OCI-LY1 (cell line): Measurements from ENCODE around the gene IL4.

Experiments
- H2AFZ ChIP-seq: fragments of 200-600 bp; sonication (generic), shearing (Covaris generic); 2 replicates; pipeline ENCODE4 v1.6.0; 2014; ENCODE audit warnings: antibody characterized with exemption, mild to moderate bottlenecking, low read length
- H3F3A ChIP-seq: fragments of 200-600 bp; sonication (generic), shearing (Covaris generic); 2 replicates; pipeline ENCODE4 v1.6.0; 2014; ENCODE audit warnings: mild to moderate bottlenecking, antibody characterized with exemption, low read length, moderate library complexity; ENCODE audit not compliant: insufficient read depth
- H3K27ac ChIP-seq: fragments of 200-600 bp; sonication (generic); 2 replicates; pipeline ENCODE4 v1.5.1; 2014; ENCODE audit warnings: low read length, mixed run types, mild to moderate bottlenecking, low read depth; ENCODE audit not compliant: poor library complexity, severe bottlenecking
- H3K27me3 ChIP-seq: fragments of 200-600 bp; sonication (generic); 2 replicates; pipeline ENCODE4 v1.6.0; 2014; ENCODE audit warnings: antibody characterized with exemption, mild to moderate bottlenecking, low read length, moderate library complexity; ENCODE audit not compliant: insufficient read depth
- H3K36me3 ChIP-seq: fragments of 200-600 bp; sonication (generic); 2 replicates; pipeline ENCODE4 v1.6.1; 2014; ENCODE audit warnings: mild to moderate bottlenecking, antibody characterized with exemption, low read length, moderate library complexity, mixed read lengths; ENCODE audit not compliant: insufficient read depth
- H3K4me1 ChIP-seq: fragments of 200-600 bp; sonication (generic); 2 replicates; pipeline ENCODE4 v1.5.1; 2014; ENCODE audit warnings: mild to moderate bottlenecking, low read length, moderate library complexity; ENCODE audit not compliant: insufficient read depth, severe bottlenecking
- H3K4me2 ChIP-seq: fragments of 200-600 bp; sonication (generic), shearing (Covaris generic); 2 replicates; pipeline ENCODE4 v1.6.1; 2014; ENCODE audit warnings: low read length
- H3K4me3 ChIP-seq: fragments of 200-600 bp; sonication (generic); 2 replicates; pipeline ENCODE4 v1.5.1; 2014; ENCODE audit warnings: low read length, low read depth, mild to moderate bottlenecking, mixed read lengths; ENCODE audit not compliant: poor library complexity, severe bottlenecking
- H3K79me2 ChIP-seq: fragments of 200-600 bp; shearing (Covaris generic); 2 replicates; pipeline ENCODE4 v1.6.1; 2016; ENCODE audit warnings: mixed run types, low read length, mixed read lengths; ENCODE audit not compliant: insufficient read depth
- H3K9ac ChIP-seq: fragments of 200-600 bp; sonication (generic), shearing (Covaris generic); 2 replicates; pipeline ENCODE4 v1.6.1; 2014; ENCODE audit warnings: mild to moderate bottlenecking, low read length, mixed read lengths
- H3K9me2 ChIP-seq: fragments of 200-600 bp; sonication (generic), shearing (Covaris generic); 2 replicates; pipeline ENCODE4 v1.6.1; 2014; ENCODE audit warnings: low read depth, mild to moderate bottlenecking, low read length, mixed read lengths
- H3K9me3 ChIP-seq: fragments of 200-600 bp; shearing (Covaris generic); 2 replicates; pipeline ENCODE4 v1.6.1; 2014; ENCODE audit warnings: low read length, mixed read lengths
- H4K20me1 ChIP-seq: fragments of 200-600 bp; sonication (generic), shearing (Covaris generic); 2 replicates; pipeline ENCODE4 v1.6.0; 2016; ENCODE audit warnings: mild to moderate bottlenecking, low read length; ENCODE audit not compliant: insufficient read depth
- CTCF ChIP-seq: fragments of 200-600 bp; sonication (generic), shearing (Covaris generic); IDR thresholded peaks from 2 replicates; pipeline ENCODE4 v1.5.1; 2017; ENCODE audit warnings: mild to moderate bottlenecking, antibody characterized with exemption, low read length, moderate library complexity, mixed read lengths
- EZH2 ChIP-seq: fragments of 200-600 bp; sonication (generic), shearing (Covaris generic); IDR thresholded peaks from 2 replicates; pipeline ENCODE4 v1.8.0; 2017; ENCODE audit warnings: borderline replicate concordance, mixed run types, mild to moderate bottlenecking, antibody characterized with exemption, low read length, moderate library complexity, mixed read lengths

IL4 gene

GRCh38 chr5:132675936-132676689, 2.3 kb downstream of the IL4 start:
- Histone ChIP-seq H3K9me2 (no peaks in the 10 kb centered on the region), H4K20me1 (no peaks in the 10 kb centered on the region), H3K79me2 (no peaks in the 10 kb centered on the region), H3K4me2 (no peak overlapping the region), H3K9ac (no peak overlapping the region), H3K27me3 (no peaks in the 10 kb centered on the region), H2AFZ (no peak overlapping the region), H3K4me1 (peaks cover 2% of the 10 kb centered on the region), H3K27ac (no peak overlapping the region), H3K4me3 (no peak overlapping the region), H3K9me3 (no peaks in the 10 kb centered on the region), H3K36me3 (no peaks in the 10 kb centered on the region), H3F3A (no peaks in the 10 kb centered on the region)
- TF ChIP-seq EZH2 (no peak), CTCF (no peak)

GRCh38 chr5:132677191-132677590, 3.4 kb downstream of the IL4 start:
- Histone ChIP-seq H4K20me1 (no peaks in the 10 kb centered on the region), H3K27me3 (no peaks in the 10 kb centered on the region), H3K27ac (no peak overlapping the region), H2AFZ (no peak overlapping the region), H3F3A (no peaks in the 10 kb centered on the region), H3K4me1 (peaks cover 13% of the 10 kb centered on the region), H3K79me2 (no peaks in the 10 kb centered on the region), H3K9me2 (no peaks in the 10 kb centered on the region), H3K9me3 (no peaks in the 10 kb centered on the region), H3K4me2 (no peak overlapping the region), H3K4me3 (no peak overlapping the region), H3K36me3 (no peaks in the 10 kb centered on the region), H3K9ac (no peak overlapping the region)
- TF ChIP-seq CTCF = no peak

GRCh38 chr5:132677682-132678400, 4.1 kb downstream of the IL4 start:
- H4K20me1 ChIP-seq = no peaks in the 10 kb centered on the region
- H3K4me3 ChIP-seq = no peak overlapping the region
- H2AFZ ChIP-seq = no peak overlapping the region
- H3K9me3 ChIP-seq = no peaks in the 10 kb centered on the region
- H3K9me2 ChIP-seq = no peaks in the 10 kb centered on the region
- TF ChIP-seq CTCF = no peak
- TF ChIP-seq EZH2 = no peak
- H3K4me2 ChIP-seq = no peak overlapping the region
- H3K27ac ChIP-seq = no peak overlapping the region
- H3K4me1 ChIP-seq = peaks cover 18% of the 10 kb centered on the region
- no peaks in the 10 kb centered on the region for H3F3A ChIP-seq
- no peaks in the 10 kb centered on the region for H3K79me2 ChIP-seq
- no peaks in the 10 kb centered on the region for H3K27me3 ChIP-seq
- H3K9ac ChIP-seq = no peak overlapping the region
- no peaks in the 10 kb centered on the region for H3K36me3 ChIP-seq
